ENCODE measurements around the gene TIGD1.
A peak's percentile ranks its signal among the peaks of the same experiment; 100 is the strongest.
"Not testable (repeated sequence)": the region's sequence is repeated elsewhere in the genome, so short reads cannot be mapped to it uniquely, and the experiment has no call there.

The TIGD1 gene

DNA sequence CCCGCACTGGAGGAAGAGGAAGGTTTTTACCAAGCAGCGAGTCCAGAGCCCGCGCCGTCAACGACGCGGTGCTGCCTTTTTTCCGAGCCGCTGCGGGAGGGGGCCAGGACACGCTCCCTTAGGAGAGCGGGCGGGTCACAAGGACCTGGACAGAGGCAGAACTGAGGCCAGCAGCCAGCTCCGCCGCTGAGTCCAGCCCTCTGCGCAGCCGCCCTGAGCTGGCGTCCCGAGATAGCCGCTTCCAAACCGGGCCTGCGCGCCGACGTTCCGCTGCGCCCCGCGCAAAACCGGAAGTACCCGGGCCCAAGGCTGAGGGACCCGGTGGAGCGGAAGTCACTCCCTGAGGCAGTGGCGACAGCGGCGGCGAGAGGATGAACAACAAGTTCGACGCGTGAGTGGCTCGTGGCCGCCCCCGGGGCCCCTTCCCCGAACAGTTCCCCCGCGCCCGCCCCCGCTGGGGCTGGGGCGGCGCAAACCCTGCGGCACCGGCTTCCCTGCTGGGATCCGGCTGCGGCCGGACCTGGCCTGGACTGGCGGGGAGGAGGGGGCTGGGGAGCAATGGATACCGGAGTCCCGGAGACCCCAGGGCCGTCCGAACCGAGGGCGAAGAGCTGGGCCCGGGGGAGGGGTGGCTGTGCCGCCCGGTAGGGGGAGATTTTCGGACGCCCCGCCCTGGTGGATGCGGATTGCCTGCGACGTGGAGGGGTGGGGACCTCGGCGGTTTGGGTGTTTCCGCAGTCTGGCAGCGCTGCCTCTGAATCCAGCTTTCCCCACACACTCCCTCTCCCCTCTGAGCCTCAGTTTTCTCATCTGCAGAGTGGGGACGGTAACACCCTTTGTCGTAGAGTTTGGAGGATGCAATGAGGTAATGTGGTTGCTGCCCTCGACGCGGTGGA is at the start of gene TIGD1, which contains the start of gene EIF4E2:
TIGD1 (minus strand) TSS at position 204 of the 896 bp plus-strand sequence. CDS start 675 bp downstream, outside the sequence.
EIF4E2 (plus strand) TSS at position 336 of the 896 bp plus-strand sequence; CDS start at position 372, 36 bp downstream.
- DNase-seq: peak; percentile 91 to 92

DNA sequence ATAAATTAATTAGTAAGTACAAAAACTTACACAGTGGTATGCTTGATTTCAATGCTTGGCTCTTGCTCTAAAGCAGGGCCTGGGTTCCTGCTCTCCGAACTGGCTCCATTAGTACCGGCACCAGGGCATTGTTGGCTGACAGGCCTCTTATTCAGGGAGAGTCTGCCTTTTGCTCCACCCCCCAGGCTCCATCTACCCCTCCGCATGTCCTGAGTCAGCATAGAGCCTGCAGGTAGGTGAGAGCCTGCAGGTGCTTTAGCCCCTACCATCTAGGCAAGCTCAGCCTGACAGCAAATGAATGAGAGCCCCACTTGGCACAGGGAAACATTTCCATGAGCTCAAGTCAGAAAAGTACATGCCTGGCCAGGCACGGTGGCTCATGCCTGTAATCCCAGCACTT is 47.9 kb upstream of the TIGD1 start:
- DNase-seq: no peak

DNA sequence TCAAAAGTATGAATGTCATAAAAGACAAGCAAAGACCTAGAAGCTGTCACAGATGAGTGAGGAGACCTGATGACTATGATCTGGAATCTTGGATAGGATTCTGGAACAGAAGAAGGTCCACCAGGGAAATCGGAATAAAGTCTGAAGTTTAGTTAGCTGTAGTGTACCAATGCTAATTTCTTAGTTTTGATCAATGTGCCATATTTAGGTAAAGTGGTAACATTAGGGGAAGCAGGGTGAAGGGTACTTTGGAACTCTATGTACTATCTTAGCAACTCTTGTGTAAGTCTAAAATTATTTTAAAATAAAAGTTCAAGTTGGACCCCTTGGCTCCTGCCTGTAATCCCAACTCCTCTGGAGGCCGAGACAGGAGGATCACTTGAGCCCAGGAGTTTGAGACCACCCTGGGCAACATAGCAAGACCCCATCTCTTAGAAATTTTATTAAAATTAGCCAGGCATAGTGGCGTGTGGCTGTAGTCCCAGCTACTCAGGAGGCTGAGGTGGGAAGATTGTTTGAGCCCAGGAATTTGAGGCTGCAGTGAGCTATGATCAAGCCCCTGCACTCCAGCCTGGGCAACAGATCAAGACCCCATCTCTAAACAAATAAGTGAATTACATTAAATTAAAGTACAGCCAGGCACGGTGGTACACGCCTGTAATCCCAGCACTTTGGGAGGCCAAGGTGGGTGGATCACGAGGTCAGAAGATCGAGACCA is 47.2 kb upstream of the TIGD1 start:
- DNase-seq: no peak

DNA sequence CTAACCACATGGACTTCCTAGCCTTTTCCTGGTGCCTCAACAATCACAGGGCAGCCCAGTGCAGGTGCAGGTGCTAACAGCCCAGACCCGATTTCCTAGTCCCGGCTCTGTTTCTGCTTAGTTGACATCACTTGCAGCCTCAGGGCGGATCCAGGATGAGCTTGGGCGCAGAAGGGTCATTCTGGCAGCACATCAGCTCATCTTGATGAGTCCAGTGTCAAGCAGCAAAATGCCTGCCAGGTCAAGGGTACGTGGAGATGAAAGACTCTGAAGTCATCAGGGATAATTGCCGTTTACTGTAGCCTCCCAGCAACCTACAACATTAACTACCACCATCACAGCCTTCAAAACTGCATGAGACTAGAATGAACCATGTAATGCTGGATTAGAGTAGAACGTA is 43.6 kb upstream of the TIGD1 start:
- DNase-seq: no peak

DNA sequence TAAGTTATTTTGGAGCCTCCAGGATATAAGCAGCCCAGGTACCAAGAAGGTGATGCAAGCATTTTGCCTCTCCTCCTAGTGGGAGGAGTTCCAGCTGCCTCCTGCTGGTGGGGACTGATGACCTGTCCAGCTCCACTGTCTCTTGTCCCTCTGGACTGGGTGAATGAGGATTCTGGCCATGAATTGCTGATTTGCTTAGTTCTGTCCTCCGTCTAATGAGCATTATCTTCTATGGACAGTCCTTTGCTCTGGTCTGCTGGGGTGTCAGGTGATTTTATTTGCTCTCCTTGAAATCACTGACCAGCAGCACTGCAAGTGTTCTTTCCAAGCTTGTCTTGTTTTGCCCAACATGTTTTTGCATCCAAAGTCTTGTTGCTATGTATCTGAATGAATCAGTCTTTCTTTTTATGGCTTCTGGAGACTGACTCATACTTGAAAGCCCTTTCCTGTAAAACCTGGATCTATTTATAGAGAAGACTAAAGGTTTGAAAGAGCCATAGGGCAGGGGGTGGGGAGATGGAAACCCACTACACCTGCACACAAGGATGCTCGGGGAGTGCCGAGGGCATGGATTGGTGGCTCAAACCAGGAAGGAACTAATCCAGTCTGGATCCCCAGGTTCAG is 42.5 kb upstream of the TIGD1 start:
- DNase-seq: no peak

DNA sequence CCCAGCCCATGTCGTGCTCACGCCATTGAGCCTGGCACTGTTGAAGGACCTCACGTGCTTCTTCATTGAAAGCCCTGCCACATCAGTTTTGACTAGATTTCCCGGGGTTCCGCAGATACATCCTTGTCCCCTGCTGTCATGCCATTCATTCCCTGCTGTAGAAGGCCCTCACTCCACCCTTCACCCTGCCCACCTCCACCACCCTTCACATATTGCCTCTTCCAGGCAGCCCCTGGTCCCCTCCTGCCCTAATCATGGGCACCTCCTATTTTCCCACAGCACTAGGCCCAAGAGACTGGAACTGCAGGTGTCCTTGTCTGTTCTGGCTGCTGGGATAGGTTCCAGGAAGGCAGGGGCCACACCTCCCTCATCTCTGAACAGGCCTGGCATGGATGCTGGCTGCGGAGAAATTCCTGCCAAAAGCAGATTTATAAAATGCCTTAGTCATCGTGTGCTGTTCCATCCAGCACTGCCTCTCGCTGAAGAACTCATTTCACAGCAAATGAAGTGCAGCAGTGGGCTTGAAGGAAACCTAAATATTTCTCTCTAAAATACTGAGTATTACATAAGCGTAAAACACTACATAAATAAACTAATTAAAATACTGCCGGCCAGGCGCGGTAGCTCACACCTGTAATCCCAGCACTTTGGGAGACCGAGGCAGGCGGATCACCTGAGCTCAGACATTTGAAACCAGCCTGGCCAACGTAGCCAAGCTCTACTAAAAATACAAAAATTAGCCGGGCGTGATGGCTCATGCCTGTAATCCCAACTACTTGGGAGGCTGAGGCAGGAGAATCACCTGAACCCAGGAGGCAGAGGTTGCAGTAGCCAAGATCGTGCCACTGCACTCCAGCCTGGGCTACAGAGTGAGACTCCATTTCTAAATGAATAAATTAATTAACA is 38.6 kb upstream of the TIGD1 start:
- no peak for DNase-seq

DNA sequence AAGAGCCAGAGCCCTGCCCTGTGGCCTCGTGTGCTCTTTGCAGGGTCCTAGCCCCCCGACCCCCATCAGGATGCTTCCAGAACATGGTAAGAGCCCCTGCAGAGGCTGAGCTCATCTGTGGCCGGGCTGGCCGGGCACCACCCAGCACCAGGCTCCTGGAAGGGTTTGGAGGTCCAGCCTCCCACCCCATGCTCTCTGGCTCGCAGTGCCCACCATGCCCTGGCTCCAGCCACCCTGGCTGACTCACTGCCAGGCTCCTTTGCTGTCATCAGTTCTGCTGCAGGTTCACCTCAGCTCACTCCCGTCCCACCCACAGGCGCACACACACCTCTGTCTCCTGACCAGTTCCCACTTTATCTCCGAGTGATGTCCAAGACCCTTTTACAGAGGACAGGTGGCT is 37.7 kb upstream of the TIGD1 start:
- DNase-seq: no peak

DNA sequence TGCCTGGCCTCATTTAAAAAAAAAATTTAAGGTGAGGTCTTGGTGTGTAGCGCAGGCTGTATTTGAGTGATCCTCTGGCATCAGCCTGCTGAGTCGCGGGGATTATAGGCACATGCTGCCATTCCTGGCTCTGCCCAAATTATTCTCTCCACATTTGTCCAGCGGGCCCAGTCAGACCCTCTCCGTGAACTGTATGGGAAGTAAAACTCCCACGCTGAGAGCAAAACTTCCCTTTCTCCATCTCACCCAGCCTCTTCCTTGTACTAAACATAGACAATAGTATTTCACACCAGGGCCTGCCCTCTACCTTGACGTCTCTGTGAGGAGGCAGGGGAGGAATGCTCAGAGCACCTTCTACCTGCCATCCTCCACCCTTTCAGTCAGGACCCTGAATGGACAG is 37.2 kb upstream of the TIGD1 start:
- DNase-seq: no peak

DNA sequence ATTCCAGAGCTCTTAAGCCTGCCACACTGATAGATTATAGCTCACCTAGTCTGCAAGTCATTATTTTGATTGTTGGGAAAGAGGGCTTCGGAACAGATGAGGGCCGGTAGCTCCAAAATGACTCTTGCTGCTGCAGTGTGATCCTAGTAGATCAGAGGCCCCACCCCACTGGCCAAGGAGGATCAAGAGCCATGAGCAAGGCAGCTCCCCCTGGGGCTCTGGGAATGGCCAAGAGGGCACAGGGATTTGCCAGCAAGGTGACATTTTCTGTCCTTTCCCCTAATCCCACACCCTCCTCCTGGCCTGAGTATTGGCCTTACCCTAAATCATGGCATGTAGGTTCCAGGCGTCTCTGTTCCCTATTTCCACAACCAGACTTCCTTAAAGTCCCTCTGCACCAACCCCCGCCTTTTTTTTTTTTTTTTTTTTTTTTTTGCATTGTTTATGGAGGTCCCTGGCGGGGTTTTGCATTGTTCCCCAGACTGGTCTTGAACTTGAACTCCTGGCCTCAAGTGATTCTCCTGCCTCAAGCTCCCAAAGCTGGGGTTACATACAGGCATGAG is 36.7 kb upstream of the TIGD1 start:
- no peak for DNase-seq

DNA sequence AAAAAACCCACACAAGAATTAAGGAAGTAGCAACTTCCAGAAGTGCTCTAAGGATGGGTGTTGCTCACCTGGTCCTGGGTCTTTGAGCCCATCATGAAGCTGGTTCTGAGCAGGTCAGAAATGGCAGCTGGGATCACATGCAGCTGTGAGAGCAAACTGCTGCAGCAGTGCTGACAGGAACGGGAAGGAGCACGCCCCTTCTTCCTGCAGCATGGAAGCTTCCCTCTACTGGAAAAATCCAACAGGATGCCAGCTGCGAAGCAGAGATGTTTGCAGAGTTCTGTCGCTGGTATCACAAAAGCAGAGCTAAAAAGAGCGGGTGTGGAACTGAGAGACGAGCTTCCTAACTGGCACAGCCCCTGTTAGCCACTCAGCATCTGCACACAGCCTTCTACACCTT is 33.9 kb upstream of the TIGD1 start:
- DNase-seq: no peak

DNA sequence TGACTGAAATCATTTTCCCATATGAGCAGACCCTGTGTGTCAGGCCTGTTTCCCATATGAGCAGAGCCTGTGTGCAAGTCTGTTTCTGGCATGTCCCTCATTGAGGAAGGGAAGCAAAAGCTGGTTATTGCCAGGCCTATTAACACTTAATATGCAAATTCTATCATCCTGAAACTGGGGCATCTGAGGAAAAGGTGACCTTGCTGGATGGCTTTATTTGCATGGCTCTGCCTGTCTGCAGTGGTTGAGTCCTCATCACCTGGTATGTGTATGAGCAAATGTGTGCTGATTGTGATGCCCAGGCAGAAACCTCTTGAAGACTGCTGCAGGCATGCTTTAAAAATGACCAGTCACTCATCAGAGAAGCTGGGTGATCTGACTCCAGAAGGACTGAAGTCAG is 31.4 kb upstream of the TIGD1 start:
- DNase-seq: no peak

DNA sequence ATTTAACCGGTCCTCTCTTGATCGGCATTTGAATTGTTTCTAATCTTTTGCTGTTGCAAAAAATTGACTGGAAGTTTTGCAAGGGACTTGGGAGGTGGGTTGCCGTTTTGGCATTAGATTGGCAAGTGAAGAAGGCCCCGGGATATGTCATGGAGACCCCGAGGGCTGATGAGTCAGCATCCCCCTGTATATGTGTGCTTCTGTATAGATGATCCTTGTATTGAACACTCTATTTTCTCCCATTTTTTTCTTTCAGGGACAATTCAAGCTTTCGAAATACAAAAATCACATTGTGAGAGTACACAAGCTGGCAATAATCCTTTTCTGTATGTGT is 30.3 kb upstream of the TIGD1 start:
- no peak for DNase-seq

DNA sequence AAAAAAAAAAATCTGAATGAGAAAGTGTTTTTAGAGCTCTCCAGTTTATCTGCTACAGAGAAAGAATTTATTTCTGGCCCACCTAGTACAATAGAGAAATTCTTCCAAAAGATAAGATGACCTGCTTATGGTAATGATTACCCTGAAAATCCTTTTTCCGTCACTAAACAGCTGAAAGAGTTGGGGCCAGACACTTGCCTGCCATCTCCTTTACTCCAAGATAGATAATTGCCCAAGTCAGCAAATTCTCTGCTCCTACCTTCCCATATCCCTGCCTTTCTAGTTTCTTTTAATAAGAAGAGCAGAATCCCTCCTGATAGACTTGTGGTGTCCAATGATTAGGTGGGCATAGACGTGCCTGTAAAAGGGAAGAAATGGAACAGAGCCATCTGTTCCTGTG is 28.3 kb upstream of the TIGD1 start:
- no peak for DNase-seq

DNA sequence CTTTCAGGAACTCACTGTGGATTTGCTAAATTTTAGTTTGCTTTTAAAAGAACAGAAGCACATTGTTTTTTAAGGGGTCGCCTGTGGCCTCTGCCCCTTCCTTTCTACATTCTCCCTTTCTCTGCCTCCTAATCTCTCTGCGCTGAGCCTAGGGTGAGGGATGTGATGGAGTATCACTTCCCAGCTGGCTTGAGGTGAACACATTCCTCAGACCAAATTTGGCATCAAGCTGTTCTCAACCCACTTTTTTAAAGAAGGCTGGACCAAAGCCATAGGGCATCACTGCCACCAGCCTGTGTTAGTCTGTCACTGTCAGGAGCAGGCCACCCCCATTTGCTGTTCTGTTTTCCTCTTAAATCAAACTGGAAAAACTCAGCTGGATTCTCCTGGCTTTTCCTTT is 27.5 kb upstream of the TIGD1 start:
- no peak for DNase-seq

DNA sequence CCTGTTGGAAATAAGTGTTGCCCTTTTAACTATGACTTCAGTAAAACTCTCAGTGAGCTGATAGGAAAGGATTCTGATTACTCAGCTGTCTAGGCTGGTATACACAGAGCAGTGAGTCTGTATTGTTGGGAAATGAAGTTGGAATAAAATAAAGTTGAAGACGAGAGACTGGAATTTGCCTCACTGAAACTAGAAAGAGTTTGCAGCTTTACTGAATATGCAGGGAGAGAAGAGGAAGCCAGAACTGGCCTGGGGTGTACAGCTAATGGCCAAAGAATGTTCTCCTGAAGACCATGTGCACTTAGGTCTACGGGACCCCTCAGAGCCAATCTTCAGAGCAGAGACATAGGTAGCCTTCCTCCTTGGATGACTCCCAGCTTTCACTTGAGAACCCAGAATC is 26.6 kb upstream of the TIGD1 start:
- DNase-seq: no peak

DNA sequence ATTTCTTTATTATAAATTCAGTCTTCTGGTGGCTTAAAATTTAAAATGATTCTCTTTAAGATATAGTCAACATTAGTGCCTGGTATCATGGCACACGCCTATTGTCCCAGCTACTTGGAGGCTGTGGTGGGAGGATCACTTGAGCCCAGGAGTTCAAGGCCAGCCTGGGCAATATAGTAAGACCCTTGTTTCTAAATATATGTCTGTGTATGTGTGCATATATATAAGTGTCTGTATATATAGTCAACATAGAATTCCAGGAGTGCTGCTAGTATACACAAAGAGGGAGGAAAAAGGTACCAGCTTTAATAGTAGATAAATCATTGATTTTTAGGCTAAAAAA is 25.0 kb upstream of the TIGD1 start:
- no peak for DNase-seq

DNA sequence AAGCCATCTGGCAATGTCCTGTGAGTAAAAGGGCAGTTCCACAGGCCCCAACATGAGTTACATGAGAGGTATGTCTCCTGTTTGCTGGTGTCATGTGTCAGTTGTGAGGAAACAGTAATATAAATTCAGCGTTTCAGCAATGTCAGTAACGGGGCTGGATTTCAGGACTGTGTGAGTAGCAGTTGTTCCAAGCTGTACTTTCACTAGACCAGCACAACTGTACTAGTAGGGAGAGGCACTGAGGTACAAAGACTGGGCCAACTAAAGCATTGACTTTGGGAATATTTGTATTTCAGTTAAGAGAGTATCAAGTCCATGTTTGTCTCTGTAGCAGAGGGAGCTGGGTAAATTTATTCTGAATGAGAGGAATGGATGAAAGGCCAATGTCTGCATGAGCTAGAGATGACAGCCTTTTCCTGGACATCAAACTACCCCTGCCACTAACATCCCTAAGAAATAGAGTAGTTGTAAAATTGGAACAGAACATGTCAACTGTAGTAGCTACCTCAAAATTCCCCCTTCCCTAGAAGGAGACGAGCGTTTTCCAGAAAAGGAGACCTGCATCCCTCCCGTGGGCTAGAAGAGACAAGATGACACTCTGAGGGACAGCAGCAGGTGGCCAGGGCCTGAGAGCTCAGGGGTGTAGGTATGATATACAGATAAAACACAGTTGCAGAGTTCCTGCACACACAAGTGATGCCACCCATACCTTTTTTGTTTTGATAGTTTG is 24.5 kb upstream of the TIGD1 start:
- DNase-seq: no peak

DNA sequence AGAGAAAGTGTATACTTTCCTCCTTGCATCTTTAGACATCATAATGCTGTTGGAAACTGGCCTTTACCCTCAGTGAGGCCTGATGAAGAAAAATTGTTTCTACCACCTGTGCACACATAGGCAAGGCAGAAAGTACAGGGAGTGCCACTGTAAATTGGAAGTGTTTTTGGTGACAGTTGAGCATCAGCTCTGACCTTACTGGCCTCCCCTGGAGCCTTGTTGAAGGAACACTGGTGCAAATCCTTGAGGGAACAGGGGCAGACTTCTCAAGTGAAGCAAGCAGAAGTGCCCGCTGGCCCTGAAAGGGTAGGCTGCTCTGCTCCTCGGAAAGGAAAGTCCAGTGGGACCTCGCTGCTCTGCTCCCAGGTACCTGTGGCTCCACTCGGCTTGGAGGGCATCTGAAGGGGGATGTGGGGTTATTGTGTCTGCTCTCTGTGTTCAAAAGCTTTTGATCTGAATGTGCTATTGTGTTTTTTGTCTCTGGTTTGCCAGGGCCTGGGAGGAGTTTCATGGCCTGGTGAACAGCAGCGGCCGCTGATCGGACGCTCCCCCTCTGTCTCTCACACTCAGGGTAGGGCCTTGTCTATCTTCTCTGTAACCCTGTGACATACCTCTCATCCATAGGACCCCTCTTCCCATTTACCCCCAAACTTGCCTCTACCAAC is 23.5 kb upstream of the TIGD1 start:
- no peak for DNase-seq

DNA sequence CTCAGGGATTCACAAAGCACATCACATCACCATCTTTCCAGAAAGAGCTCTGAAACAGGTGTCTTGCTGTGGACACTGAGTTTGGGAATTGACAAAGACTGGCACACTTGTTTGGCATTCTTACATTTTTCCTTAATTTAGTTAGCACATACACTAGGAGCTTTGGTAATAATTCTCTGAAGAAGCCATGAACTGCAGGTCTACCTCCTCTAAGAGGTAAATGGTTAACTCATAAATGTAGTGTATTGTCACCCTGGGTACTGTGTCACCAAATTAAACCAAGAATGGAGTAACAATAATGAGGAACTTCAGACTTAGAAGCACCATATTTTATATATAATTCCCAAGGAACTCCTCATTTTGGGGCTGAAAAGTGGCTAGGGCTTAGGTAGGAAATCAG is 22.7 kb upstream of the TIGD1 start:
- DNase-seq: no peak

DNA sequence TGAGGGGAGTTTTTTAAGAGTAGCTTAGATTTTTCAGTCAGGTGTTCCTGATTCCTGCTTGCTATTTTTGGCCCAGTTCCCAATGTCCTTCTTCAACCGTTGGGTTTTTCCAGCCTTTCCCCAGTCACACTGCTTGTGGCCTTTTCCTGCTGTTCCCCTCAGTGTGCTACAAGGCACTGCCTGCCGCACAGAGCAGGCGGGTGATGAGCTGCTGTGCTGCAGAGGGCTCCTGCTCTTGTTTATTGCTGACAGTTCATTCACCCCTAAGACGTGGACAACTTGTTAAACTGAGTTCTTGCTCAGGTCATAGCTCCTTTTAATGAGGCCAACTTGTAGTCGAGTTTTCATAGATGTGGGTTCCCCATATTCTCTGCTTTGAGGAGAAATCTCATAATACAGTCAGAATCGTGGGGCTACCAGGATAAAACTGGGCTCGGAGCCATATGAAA is 20.7 kb upstream of the TIGD1 start:
- DNase-seq: no peak

DNA sequence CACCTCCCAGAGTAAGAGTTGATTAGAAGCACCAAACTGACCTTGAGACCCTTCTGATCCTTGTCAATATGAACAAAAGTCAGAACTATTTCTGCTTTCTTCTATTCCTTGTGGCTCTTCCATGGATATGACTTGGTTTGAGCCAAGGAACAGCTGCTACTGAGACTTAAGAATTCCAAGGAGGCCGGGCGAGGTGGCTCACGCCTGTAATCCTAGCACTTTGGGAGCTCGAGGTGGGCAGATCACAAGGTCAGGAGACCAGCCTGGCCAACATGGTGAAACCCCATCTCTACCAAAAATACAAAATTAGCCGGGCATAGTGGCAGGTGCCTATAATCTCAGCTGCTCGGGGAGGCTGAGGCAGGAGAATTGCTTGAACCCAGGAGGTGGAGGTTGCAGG is 20.1 kb upstream of the TIGD1 start:
- not testable (repeated sequence) for DNase-seq

Measured in CD4-positive, alpha-beta T cell treated with Interleukin-4 for 1 hour (primary cell).